Measurements from ENCODE around the gene NIPSNAP3A.

DNA sequence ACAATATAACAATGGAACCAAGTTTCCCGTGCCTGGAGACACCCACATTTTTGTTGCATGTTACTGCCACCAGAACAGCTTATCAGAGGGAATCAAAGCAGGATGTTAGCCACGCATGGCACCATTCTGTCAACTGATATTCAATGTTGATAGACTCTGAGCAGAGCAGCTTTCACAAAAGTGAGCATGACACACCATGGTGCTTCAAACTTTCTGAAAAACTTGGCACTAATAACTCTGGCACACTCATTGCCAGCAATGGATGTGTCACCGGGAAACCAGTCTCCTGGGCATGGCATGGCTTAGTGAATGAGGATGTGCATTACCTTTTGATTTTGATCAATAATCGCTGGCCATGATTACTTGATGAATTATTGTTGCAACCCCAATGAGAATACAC lies 36.1 kb downstream of the NIPSNAP3A start:
- TF ChIP-seq REST (IDR thresholded peaks at IDR 0.05; ENCODE audit: insufficient read depth in 1 of 2, low read depth in 2 of 2, low read length in 2 of 2) = no peak
- TF ChIP-seq POLR2AphosphoS5 (IDR thresholded peaks at IDR 0.05; ENCODE audit: low read depth, low read length) = no peak

Data from PFSK-1 (cell line).